HG02759 (cell line): ENCODE data around the gene ATE1.
"Not testable (repeated sequence)": the region's sequence is repeated elsewhere in the genome, so short reads cannot be mapped to it uniquely, and the experiment has no call there.

Source experiments
- ATAC-seq: cut with Tn5 transposase; IDR thresholded peaks from one replicate; pipeline ENCODE4 v1.9.1; 2021; ENCODE audit warnings: mild to moderate bottlenecking, moderate library complexity; ENCODE audit not compliant: unreplicated experiment

Gene ATE1

DNA sequence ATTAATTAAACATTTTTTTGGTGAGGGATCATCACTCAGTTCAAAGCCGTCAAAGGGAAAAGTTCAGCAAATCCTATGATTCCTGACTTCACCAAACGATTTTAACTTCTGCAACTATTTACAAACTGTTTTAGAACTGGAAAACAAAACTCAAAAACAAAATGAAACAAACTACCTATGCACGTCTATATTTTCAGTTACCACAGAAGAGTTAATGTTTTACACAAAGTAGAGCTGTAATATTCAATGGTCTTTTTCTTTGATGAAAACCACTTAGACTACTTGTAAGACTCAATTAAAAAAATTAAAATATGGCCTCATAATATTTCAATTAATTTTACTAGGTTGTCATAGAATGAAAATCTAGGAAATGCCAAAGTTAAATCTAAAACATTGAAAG is 131.5 kb downstream of the ATE1 start:
- no peak for ATAC-seq

DNA sequence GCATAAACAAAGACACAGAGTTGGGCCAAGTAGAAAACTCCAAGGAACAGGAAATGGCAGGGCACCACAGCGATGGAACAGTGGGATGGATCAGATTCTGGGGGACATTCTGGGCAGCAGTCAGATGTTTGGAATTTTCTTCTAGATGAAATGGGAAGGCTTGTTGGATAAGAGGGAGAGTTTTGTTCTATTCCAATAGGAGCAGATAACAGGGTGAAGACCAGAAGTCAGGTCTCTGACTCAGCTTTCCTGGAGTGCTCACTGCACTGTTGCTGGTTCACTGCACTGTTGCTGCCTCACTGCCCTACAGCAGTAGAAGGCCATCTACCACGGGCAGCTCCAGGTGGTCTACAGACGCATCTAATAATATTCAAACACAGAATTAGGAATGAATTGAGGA is 135.6 kb downstream of the ATE1 start:
- no peak for ATAC-seq

GRCh38 chr10:121791761-121792160 is 136.1 kb downstream of the ATE1 start:
- ATAC-seq = no peak

DNA sequence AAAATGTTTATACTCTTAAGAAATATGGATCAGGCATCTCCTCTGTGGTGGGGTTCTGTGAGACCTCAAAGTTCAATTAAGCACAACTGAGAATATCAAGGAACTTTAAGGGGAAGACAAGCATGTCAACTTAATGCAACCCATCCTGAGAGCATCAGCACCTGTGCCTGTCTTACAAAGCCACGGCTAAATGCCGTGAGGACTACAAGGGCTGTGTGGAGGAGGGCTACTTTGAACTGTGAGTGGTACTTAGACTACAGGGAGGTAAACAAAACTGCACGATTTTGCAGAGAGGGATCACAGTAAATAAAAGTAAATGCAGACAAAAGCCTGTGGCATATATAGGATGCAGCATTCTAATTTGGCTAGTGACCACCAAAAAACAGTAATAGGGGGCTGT is 139.1 kb downstream of the ATE1 start:
- no peak for ATAC-seq

- no peak for ATAC-seq
Observed at GRCh38 chr10:121788115-121788514, 139.7 kb downstream of the ATE1 start.

- ATAC-seq = no peak
Observed at GRCh38 chr10:121787169-121787568, 140.7 kb downstream of the ATE1 start.

- no peak for ATAC-seq
Observed at GRCh38 chr10:121783782-121784372, 144.0 kb downstream of the ATE1 start.

DNA sequence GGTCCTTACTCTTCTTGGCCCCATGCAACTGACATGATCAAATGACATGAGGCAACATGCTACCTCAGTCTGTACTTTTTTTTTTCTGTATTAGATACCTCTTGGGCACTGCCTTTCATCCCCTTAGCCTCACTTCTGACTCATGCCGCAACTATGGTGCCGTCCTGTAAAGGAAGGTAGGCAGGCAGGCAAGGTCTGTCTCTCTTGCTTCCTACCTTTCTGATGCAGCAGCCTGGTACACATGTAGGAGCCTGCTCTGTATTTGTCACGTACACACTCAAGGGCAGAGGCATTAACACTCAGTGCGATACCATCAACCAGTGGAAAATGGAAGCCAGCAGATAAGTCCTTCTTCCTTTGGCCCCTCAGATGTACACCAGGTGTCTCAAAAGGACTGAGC is 146.7 kb downstream of the ATE1 start:
- ATAC-seq = no peak

- ATAC-seq = no peak
Observed at GRCh38 chr10:121774813-121775212, 153.0 kb downstream of the ATE1 start.

- ATAC-seq = no peak
Observed at GRCh38 chr10:121774404-121774803, 153.4 kb downstream of the ATE1 start.

DNA sequence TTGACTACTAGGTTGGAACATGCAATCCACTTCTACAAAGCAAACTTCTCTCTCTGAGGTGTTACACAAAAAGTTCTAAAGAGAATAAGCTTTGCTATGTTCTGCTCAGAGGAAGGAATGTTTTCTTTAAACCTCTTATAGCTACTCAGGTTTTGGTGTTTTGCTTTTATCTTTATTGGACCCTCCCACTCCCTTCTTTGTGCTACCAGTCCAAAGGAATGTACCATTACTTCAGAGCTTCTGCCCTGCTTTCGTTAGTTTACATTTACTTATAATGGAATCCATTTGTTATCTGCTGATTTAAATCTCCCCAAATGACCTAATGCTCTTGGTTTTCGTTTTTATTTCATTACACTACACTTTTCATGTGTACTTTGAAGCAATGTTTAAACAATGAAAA is 154.9 kb downstream of the ATE1 start:
- no peak for ATAC-seq

DNA sequence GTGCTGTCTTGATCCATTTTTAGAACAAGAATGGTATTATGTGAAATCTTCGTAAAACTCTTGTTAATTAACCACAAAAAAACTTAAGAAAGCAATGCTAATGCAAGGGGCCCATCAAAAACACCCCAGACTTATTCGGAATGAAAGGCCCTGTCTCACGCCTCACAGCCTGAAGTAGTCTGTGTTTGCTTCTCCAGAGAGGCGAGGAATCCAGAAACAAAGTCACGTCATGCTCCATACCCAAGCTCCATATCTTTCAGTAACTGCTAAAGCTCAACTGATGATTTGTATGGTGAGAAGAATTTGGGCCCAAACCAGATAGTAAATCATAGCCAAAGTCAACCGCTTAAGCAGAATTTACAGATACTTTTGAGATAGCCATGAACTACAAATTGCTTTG is 155.4 kb downstream of the ATE1 start:
- no peak for ATAC-seq

- ATAC-seq = no peak
Observed at GRCh38 chr10:121771966-121772365, 155.9 kb downstream of the ATE1 start.

GRCh38 chr10:121766426-121766825 is 161.4 kb downstream of the ATE1 start:
- no peak for ATAC-seq

DNA sequence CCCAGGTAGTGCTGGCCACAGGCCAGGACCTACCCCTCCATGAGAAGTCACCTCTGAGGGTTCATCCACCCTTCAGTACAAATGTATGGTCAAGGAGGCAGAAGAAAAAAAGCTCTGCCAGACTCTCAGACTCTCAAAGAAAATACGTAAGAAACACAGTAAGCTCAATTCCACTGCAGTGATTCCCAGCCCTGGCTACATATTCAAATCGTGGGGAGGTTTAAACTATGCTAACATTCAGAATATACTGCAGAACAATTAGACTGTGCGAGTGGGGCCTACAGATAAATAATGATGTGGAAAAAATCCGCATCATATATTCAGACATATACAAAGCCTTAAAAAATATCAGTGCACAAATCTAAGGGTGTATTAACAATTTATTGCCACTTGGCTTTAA is 162.6 kb downstream of the ATE1 start:
- ATAC-seq = no peak

GRCh38 chr10:121764233-121764942 is 163.4 kb downstream of the ATE1 start:
- no peak for ATAC-seq

GRCh38 chr10:121757241-121757640 is 170.6 kb downstream of the ATE1 start:
- not testable (repeated sequence) for ATAC-seq

DNA sequence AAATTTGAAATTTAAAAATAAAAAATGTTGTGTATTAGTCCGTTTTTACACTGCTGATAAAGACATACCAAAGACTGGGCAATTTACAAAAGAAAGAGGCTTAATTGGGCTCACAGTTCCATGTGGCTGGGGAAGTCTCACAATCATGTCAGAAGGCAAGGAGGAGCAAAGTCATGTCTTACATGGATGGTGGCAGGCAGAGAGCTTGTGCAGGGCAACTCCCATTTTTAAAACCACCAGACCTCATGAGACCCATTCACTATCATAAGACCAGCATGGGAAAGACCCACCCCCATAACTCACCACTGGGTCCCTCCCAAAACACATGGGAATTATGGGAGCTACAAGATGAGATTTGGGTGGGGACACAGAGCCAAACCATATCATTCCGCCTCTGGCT is 172.3 kb downstream of the ATE1 start:
- ATAC-seq = not testable (repeated sequence)

- ATAC-seq = no peak
Observed at GRCh38 chr10:121754666-121755065, 173.2 kb downstream of the ATE1 start.

DNA sequence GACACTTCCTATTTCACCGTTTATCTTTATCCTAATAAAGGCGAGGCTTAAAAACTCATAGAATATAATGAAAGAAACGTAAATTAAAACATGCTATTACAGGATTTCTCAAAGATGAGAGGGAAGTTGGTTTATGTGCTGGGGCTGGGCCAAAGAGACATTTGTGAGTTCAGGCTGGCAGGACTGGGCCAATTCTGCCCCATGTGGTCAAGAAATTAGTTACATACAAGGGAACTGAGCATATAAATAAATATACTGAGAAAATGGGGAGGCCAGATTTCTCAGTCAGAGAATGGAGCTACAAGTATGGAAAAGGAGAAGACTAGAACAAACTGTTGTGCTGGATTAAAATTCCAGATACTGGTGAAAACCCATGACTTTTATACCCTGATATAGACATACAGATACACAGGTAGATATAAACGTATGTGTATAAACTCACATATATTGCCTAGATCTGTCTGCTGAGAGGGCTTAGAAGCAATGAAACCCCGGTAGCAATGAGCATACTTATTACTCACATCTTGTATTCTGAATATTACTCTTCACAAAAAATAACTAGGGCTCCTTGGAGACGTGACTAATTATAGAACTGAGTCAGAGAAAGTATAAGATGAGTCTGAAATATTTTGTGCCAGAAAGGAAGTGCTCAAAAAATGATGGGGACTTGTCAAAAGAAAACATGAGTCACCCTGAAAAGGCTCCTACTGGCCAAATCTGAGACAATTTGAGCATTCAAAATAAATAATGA is 173.9 kb downstream of the ATE1 start:
- ATAC-seq = peak; percentile 81

DNA sequence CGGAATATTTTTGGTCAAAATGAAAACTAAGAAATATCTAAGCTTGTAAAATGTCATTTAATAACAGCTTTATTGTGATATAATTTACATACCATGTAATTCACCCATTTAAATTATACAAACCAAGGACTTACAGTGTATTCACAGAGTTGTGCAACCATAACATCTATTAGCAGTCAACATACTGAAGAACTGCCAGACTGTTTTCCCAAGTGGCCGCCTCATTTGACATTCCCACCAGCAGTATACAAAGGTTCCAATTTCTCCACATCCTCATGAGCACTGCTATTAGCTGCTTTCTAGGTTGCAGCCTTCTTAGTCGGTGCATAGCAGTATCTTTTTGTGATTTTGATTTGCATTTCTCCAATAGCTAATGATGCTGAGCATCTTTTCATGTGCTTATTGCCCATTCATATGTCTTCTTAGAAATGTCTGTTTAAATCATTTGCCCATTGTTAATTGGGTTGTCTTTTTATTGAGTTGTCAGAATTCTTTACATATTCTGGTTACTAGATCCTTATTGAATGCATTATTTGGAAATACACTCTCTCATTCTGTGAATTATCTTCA is 176.6 kb downstream of the ATE1 start:
- ATAC-seq = no peak
